SK-N-SH treated with all-trans-retinoic acid at 6 μM for 48 hours (cell line): ENCODE results near the gene TMEFF2.
A peak's percentile ranks its signal among the peaks of the same experiment; 100 is the strongest.

Source experiments
- ATAC-seq: fragments of 200-7000 bp; cut with Tn5 transposase; 3 replicates; pipeline ENCODE4 v1.9.1; 2020; ENCODE audit warnings: mild to moderate bottlenecking, moderate library complexity
- ARNTL ChIP-seq: fragments of 450-650 bp; formaldehyde crosslinking; IDR thresholded peaks from 2 replicates; pipeline ENCODE4 v1.5.0; 2020; ENCODE audit warnings: low read depth, mild to moderate bottlenecking, moderate library complexity, borderline replicate concordance
- BACH2 ChIP-seq: fragments of 250-450 bp; sonication (Bioruptor Pico); IDR thresholded peaks from 2 replicates; pipeline ENCODE4 v1.9.0; 2021; ENCODE audit warnings: mild to moderate bottlenecking, borderline replicate concordance
- CREB5 ChIP-seq: fragments of 250-450 bp; sonication (Bioruptor Pico); IDR thresholded peaks from 2 replicates; pipeline ENCODE4 v1.5.1; 2020; ENCODE audit warnings: low read depth, mild to moderate bottlenecking, moderate library complexity
- CSDC2 ChIP-seq: fragments of 250-450 bp; sonication (Bioruptor Pico); IDR thresholded peaks from 2 replicates; pipeline ENCODE4 v1.5.0; 2020; ENCODE audit warnings: mild to moderate bottlenecking, moderate library complexity
- CSRNP3 ChIP-seq: fragments of 250-450 bp; sonication (Bioruptor Pico); IDR thresholded peaks from 2 replicates; pipeline ENCODE4 v1.5.1; 2021; ENCODE audit warnings: mild to moderate bottlenecking, moderate library complexity
- ESRRG ChIP-seq: fragments of 250-450 bp; sonication (Bioruptor Pico); IDR thresholded peaks from 2 replicates; pipeline ENCODE4 v1.6.1; 2021; ENCODE audit warnings: mild to moderate bottlenecking
- ISL1 ChIP-seq: fragments of 250-450 bp; sonication (Bioruptor Pico); IDR thresholded peaks from 2 replicates; pipeline ENCODE4 v2.1.2; 2022; ENCODE audit warnings: mild to moderate bottlenecking, moderate library complexity
- OSR1 ChIP-seq: fragments of 250-450 bp; sonication (Bioruptor Pico); IDR thresholded peaks from 2 replicates; pipeline ENCODE4 v1.8.0; 2022; ENCODE audit warnings: moderate library complexity, mild to moderate bottlenecking, inconsistent platforms
- PATZ1 ChIP-seq: fragments of 250-450 bp; sonication (Bioruptor Pico); IDR thresholded peaks from 2 replicates; pipeline ENCODE4 v1.8.0; 2020; ENCODE audit warnings: mild to moderate bottlenecking, moderate library complexity, borderline replicate concordance
- PPARA ChIP-seq: fragments of 250-450 bp; sonication (Bioruptor Pico); IDR thresholded peaks from 2 replicates; pipeline ENCODE4 v1.5.0; 2020; ENCODE audit warnings: mild to moderate bottlenecking, borderline replicate concordance
- RARB ChIP-seq: fragments of 250-450 bp; sonication (Bioruptor Pico); IDR thresholded peaks from 2 replicates; pipeline ENCODE4 v1.8.0; 2021; ENCODE audit warnings: mild to moderate bottlenecking, moderate library complexity
- SNAI2 ChIP-seq: fragments of 250-450 bp; sonication (Bioruptor Pico); IDR thresholded peaks from 2 replicates; pipeline ENCODE4 v1.5.0; 2020; ENCODE audit warnings: mild to moderate bottlenecking, moderate library complexity
- TOX ChIP-seq: fragments of 250-450 bp; sonication (Bioruptor Pico); IDR thresholded peaks from 2 replicates; pipeline ENCODE4 v1.8.0; 2021; ENCODE audit warnings: mild to moderate bottlenecking, moderate library complexity, borderline replicate concordance
- TSHZ2 ChIP-seq: fragments of 250-450 bp; sonication (Bioruptor Pico); IDR thresholded peaks from 2 replicates; pipeline ENCODE4 v1.5.0; 2020; ENCODE audit warnings: mild to moderate bottlenecking, moderate library complexity
- ZFP3 ChIP-seq: fragments of 250-450 bp; sonication (Bioruptor Pico); IDR thresholded peaks from 2 replicates; pipeline ENCODE4 v1.5.0; 2020; ENCODE audit warnings: mild to moderate bottlenecking, moderate library complexity
- ZFP30 ChIP-seq: fragments of 450-650 bp; formaldehyde crosslinking; IDR thresholded peaks from 2 replicates; pipeline ENCODE4 v1.5.0; 2022; ENCODE audit warnings: mild to moderate bottlenecking, moderate library complexity
- ZNF8 ChIP-seq: fragments of 450-650 bp; formaldehyde crosslinking; IDR thresholded peaks from 2 replicates; pipeline ENCODE4 v1.5.0; 2020; ENCODE audit warnings: mild to moderate bottlenecking, moderate library complexity
- TF ChIP-seq, protein P1 (sequence below): fragments of 250-450 bp; sonication (Bioruptor Pico); IDR thresholded peaks from 2 replicates; pipeline ENCODE4 v1.8.0; 2021; ENCODE audit warnings: low read depth, mild to moderate bottlenecking, moderate library complexity, borderline replicate concordance

The TMEFF2 gene

GRCh38 chr2:192059266-192059665 is 135.5 kb downstream of the TMEFF2 start:
- TF ChIP-seq, protein P1, sequence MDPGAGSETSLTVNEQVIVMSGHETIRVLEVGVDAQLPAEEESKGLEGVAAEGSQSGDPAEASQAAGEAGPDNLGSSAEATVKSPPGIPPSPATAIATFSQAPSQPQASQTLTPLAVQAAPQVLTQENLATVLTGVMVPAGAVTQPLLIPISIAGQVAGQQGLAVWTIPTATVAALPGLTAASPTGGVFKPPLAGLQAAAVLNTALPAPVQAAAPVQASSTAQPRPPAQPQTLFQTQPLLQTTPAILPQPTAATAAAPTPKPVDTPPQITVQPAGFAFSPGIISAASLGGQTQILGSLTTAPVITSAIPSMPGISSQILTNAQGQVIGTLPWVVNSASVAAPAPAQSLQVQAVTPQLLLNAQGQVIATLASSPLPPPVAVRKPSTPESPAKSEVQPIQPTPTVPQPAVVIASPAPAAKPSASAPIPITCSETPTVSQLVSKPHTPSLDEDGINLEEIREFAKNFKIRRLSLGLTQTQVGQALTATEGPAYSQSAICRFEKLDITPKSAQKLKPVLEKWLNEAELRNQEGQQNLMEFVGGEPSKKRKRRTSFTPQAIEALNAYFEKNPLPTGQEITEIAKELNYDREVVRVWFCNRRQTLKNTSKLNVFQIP (CRISPR knock-in tag) = no peak
- TF ChIP-seq RARB (CRISPR knock-in tag) = no peak
- TF ChIP-seq PPARA (CRISPR knock-in tag) = no peak
- TF ChIP-seq ISL1 = no peak
- TF ChIP-seq CSRNP3 (CRISPR knock-in tag) = no peak
- no peak for TF ChIP-seq OSR1 (CRISPR knock-in tag)
- no peak for TF ChIP-seq BACH2 (CRISPR knock-in tag)
- TF ChIP-seq, all 23 proteins: peak for 0
- ATAC-seq = no peak

- TF ChIP-seq PPARA (CRISPR knock-in tag) (no peak), ARNTL (CRISPR knock-in tag) (no peak), RARB (CRISPR knock-in tag) (no peak)
- ATAC-seq = no peak
These were observed 140.8 kb downstream of the TMEFF2 start for GRCh38 chr2:192053921-192054320.

GRCh38 chr2:192051533-192051932 is 143.2 kb downstream of the TMEFF2 start:
- no peak for ATAC-seq
- TF ChIP-seq ESRRG (CRISPR knock-in tag) (no peak), ZFP30 (no peak), ISL1 (0 out of 2 replicates have a peak, but pooled peaks have one; percentile 23)

DNA sequence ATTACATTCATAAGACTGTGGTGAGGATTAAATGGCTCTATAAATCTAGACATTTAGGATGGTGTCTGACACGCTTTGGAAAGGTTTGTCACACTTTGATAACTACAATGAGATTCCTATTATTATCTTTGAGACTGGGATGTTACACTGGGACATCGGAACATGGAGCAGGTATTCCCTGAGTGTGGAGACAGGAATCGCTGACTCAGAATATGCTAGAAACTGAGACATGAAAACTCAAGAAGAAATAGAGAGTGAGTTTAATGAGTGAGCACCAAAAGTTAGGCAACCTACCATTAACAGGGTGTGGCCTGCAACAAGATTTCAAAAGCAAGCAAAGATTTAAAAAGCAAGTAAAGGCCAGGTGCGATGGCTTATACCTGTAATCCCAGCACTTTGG is 145.4 kb downstream of the TMEFF2 start:
- ATAC-seq = no peak
- no peak for TF ChIP-seq CSDC2 (CRISPR knock-in tag)
- no peak for TF ChIP-seq CREB5 (CRISPR knock-in tag)
- no peak for TF ChIP-seq ZFP3
- TF ChIP-seq OSR1 (CRISPR knock-in tag) = no peak
- TF ChIP-seq TOX (CRISPR knock-in tag) = no peak
- no peak for TF ChIP-seq SNAI2 (CRISPR knock-in tag)
- TF ChIP-seq ZNF8 (CRISPR knock-in tag) = no peak
- TF ChIP-seq PPARA (CRISPR knock-in tag) = no peak
- no peak for TF ChIP-seq ESRRG (CRISPR knock-in tag)
- TF ChIP-seq, protein P1 (CRISPR knock-in tag) = no peak
- no peak for TF ChIP-seq RARB (CRISPR knock-in tag)
- no peak for TF ChIP-seq PATZ1 (CRISPR knock-in tag)
- TF ChIP-seq TSHZ2 = no peak
- TF ChIP-seq BACH2 (CRISPR knock-in tag) = no peak
- TF ChIP-seq, all 23 proteins: peak for 0
